ENCODE data around the gene NHLRC4.

GRCh38 chr16:526181-527014 is 40.4 kb upstream of the NHLRC4 start:
- no peak for TF ChIP-seq POLR2A (IDR thresholded peaks at IDR 0.05)
- no peak for TF ChIP-seq CTCF (IDR thresholded peaks at IDR 0.05)

Measured in body of pancreas (tissue), 4 donors.